GM12873 (cell line): ENCODE measurements around the gene PJA2.

Experiments
- CTCF ChIP-seq: IDR thresholded peaks from 2 replicates; pipeline ENCODE4 v1.5.1; 2012; ENCODE audit warnings: low read depth, mild to moderate bottlenecking, moderate library complexity, low read length, control low read depth; ENCODE audit not compliant: insufficient read depth; ENCODE audit errors: missing control alignments

Gene PJA2

GRCh38 chr5:109387408-109387974, 22.3 kb downstream of the PJA2 start:
- no peak for TF ChIP-seq CTCF

GRCh38 chr5:109378095-109378494, 31.7 kb downstream of the PJA2 start:
- no peak for TF ChIP-seq CTCF

GRCh38 chr5:109374625-109375024, 35.1 kb downstream of the PJA2 start:
- no peak for TF ChIP-seq CTCF

GRCh38 chr5:109373932-109374331, 35.8 kb downstream of the PJA2 start:
- TF ChIP-seq CTCF = no peak

GRCh38 chr5:109370343-109370742, 39.4 kb downstream of the PJA2 start:
- TF ChIP-seq CTCF = no peak

- TF ChIP-seq CTCF = no peak
These were observed 44.1 kb downstream of the PJA2 start for GRCh38 chr5:109365653-109366052.

GRCh38 chr5:109364977-109365376, 44.8 kb downstream of the PJA2 start:
- no peak for TF ChIP-seq CTCF
